ENCODE data around the gene TUSC1.
"Not testable (repeated sequence)": the region's sequence is repeated elsewhere in the genome, so short reads cannot be mapped to it uniquely, and the experiment has no call there.

Gene TUSC1

DNA sequence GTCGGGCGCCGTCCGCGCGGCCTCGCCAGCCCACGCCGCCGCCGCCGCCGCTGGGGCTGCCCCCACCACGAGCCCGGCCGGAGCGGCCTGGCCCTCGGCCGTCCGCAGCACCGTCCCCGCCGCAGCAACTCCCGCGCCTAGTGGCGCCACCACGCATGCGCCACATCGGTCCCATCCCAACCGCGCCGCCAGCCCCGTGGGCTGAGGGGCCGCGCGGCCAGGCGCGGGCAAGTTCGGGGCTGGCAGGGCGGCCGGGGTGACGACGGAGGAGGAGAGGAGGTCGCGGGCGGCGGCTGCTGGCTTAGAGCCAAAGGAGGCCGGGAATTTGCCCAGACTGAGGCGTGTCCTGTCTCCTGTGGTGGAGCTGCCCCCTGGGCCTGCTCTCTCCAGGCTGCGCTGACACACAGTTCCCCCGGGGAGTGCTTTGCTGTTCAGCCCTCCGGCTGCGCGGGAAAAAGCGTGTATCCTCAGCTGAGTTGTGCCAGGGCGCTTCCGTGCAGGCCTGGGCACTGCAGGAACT lies at the start of gene TUSC1:
Gene TUSC1, minus strand, starts transcription at position 298 of the 520 bp plus-strand sequence. Its CDS starts 132 bp downstream, at position 166.
- peak; percentile 89 for DNase-seq

DNA sequence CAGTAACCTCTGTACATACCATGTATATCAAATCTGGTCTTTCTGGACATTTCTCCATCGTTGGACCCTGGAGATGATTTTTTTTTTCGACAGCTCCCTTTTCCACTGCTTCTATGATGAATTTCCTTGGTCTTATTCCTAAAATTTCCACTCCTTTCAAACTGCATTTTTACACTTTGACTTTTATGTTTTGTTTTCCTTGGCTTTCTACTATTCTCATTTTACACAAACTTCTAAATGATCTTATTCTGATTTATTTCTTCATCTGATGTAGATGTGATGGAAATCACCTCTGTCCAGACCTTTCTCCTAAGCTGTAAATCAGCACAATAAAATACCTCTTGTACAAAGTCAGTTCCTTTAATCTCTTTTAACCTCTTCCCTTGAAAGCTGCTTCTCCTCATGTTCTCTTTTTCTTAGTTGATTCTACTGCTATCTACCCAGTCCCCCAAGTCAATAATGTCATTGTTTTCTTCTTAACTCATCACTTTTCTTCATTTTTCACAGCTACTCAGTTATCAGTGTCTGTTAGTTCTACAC lies 48.7 kb upstream of the TUSC1 start:
- no peak for DNase-seq

DNA sequence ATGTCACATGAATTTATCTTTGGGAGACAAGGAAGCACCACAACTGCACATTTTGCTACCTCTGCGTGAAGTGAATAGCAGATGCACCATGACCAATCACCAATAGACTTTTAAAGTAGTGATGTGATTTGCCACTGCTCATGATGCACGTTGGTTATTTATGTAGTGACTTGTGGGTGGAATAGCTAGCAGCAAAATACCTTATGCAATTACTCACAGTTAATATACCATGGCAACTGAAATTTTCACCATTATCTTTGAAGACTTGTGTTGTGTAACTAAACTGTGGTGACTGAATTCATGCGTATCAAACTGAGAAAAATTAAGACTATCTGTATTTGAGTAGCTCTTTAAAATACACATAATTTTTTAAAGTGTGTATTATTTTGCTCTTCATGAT lies 46.2 kb upstream of the TUSC1 start:
- DNase-seq, result no peak

DNA sequence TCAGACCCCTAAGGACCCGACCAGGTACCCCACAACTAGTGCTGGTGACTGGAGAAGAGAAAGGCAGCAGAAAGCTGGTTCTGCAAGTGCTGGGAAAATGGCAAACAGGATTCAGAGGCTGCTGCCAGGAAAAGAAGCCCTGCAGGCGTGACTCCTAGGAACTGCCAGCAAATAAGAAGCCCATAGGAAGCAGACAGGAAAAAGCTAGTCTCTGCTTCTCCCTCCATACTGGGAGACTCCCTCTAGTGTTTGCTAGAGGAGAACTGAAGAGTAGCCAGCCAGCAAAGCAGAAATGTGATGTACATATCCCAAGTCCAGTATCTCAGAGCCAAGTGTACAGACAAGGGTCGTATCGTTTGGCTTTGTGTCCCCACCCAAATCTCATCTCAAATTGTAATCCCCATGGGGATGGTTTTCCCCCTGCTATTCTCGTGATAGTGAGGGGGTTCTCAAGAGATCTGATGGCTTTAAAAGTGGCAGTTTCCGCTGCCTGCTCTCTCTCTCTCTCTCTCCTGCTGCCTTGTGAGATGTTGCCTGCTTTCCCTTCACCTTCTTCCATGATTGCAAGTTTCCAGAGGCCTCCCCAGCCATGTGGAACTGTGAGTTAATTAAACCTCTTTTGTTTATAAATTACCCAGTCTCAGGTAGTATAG lies 38.1 kb upstream of the TUSC1 start:
- DNase-seq, result peak; percentile 33

DNA sequence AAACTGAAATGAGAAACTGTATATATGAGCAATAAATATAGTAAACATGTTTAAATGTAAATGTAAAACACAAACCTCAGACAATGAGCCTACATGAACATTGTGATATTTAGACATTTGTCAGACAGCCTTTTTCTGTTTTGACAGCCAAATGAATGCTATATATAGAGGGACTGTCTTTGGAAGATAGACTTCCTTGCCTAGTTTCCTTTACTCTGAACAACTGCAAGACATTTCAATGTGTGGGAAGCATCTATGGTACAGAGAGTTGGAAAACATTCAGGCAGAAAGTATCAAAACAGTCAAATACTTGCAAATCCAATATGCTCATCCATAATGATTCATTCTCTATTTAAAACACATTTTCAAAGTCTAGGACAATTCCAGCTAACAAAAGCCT lies 31.7 kb upstream of the TUSC1 start:
- no peak for DNase-seq

DNA sequence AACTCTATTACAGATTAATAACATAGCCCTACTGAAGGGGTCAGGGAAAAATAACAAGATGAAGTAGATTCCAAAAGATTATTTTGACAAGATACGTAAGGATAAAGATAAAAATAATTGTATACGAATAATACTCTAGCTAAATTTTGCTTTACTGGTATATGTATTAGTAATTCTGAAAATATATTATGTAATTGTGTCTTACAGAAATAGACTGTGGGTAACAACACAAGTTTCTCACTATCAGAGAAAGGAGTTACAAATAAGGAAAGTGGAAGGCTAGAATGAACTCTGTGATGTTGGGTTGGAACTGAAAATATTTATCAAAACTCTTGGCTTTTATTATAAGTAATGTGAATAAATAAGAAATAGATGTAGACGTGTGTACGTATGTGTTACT lies 26.6 kb upstream of the TUSC1 start:
- no peak for DNase-seq

DNA sequence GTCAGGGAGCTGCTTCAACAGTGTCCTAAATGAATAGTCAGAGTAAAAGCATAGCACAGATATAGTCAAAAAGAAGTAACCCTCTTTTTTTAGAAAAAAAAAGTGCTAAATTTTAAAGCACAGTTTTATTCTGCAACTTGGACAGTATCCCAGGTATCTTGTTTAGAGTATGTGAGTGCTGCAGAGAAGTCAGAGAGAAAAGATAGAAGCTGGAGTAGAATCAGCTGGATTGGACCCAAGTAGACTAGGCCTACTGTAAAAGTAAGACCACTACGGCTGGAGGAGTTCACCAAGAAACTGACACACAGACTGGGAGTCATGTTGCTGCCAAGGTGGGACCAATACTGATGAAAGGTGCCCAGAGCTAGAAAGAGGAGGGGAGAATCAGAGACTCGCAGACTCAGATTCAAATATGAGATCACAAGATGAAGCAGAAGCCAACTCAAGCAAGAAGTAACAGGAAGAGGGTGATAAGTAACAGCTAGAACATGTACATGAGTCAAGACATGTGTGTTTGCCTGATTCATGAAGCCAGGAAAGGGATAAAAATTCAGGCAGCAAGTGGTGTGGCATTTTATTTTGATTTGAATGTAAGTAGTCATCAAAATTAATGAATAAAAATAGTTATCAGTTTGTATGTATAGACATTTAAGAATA lies 25.6 kb upstream of the TUSC1 start:
- no peak for DNase-seq

DNA sequence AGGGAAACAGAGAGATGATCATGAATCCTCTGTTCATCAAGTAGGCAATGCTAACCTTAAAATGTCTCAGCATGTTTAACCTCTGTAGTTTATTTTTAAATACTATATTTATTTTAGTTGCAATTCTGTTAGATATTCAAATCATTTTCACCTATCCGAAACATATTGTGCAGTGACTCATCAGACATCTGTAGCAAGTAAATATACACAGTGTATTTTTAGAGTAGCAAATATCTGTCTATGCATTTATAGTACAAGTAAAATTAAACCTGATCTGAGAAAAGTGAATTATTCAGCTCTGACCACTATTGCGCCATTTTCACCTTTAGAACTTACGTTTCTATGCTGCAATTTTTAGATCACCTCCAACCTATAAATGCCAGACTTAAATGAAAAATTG lies 24.3 kb upstream of the TUSC1 start:
- no peak for DNase-seq

DNA sequence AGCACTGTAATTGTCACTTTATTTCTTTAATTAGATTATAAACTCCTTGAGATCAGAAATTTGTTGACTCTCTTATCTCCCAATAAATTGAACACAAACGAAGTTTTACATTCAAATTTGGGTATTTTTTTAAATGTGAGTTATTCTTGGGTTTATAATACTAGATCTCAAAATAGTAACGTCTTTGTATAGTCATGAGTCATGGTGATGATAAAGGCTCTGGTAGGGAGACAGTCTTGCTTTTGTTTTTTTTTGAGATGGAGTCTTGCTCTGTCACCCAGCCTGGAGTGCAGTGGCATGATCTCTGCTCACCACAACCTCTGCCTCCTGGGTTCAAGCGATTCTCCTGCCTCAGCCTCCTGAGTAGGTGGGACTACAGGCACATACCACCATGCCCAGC lies 22.7 kb upstream of the TUSC1 start:
- DNase-seq, result not testable (repeated sequence)

DNA sequence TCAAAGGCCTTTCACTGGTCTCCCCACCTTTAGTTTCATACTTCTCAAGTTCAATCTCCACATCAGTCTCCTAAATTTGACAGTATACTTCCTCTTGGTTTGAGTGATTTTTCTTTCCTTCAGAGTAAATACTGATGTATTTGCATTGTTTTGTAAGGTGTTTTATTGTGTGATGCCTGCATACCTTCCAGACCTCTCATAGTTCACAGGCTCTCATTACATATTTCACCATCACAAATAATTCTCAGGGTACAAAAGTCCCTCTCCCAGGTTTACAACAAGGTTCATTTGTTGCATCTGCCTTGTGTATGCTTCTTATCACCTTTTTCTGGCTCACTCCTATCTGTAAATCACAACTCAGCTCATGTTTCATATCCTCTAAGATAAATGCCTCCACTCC lies 22.2 kb upstream of the TUSC1 start:
- DNase-seq, result no peak

DNA sequence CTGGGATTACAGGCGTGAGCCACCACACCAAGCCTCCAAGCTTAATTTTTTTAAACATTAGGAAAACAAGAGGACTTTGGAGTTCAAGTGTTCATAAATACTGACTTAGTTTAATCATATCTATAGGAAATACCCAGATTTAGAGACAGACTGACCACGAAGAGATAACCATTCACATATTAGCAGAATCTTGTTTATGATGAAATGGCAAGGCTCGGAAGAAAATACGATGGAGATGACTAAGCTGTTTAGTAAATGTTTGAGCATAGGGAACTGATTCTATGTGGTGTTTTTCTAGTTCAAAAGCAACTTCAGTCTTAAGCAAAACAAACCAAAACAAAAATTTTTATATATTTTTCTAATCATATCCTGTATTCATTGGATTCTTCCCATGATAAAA lies 13.5 kb upstream of the TUSC1 start:
- DNase-seq, result no peak

DNA sequence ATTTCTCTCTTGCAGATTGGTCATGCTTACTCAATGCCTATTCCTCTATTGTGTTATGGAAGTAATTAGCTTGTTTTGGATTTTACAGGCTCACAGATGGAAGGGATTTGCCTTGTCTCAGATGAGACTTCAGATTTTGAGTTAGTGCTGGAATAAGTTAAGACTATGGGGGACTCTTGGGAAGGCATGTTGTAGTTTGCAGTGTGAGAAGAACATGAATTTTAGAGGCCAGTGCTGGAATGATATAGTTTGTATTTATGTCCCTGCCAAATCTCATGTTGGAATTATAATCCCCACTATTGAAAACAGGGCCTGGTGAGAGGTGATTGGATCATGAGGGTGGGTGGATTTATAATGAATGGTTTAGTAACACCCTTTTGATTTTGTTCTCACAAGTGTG lies 6.1 kb upstream of the TUSC1 start:
- DNase-seq, result no peak

DNA sequence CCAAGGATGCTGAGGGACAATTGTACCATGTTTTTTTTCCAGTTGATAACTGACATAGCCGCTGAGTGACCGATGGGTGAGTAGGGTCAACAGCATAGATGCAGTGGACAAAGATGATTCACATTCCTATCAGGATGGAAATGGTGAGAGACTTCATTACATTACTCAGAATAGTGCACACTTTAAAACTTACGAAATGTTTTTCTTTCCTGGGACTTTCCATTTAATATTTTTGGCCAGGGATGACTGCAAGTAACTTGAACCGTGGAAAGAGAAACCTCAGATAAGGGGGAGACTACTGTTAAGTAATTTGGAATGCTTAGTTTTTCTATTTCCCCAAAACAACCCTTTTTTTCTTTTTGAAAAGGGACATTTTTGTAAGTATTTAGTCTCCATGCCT lies 3.0 kb upstream of the TUSC1 start:
- DNase-seq, result no peak

DNA sequence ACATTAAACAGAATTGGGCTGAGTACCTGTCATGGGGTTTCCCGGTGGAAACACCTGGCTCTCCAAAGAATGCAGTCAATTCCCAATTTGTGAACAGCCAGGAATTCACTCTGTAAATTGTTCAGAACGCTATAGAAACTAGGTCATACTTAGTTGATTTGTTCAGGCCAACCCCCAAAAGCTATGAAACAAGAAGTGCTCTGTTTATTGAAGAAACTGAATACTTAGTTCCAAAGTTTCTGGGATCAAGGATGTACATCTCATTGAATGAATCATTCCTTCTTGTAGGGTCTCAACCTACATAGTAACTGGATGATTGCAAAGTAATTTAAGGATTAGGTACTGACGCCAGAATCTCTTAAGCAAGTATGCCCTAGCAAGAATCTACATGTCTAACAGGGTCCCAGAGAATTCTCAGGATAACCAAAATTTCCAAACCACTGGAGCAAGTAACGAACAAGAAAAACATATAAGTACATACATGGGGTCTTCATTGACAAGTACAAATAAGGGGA lies 659 bp upstream of the TUSC1 start:
- no peak for DNase-seq

DNA sequence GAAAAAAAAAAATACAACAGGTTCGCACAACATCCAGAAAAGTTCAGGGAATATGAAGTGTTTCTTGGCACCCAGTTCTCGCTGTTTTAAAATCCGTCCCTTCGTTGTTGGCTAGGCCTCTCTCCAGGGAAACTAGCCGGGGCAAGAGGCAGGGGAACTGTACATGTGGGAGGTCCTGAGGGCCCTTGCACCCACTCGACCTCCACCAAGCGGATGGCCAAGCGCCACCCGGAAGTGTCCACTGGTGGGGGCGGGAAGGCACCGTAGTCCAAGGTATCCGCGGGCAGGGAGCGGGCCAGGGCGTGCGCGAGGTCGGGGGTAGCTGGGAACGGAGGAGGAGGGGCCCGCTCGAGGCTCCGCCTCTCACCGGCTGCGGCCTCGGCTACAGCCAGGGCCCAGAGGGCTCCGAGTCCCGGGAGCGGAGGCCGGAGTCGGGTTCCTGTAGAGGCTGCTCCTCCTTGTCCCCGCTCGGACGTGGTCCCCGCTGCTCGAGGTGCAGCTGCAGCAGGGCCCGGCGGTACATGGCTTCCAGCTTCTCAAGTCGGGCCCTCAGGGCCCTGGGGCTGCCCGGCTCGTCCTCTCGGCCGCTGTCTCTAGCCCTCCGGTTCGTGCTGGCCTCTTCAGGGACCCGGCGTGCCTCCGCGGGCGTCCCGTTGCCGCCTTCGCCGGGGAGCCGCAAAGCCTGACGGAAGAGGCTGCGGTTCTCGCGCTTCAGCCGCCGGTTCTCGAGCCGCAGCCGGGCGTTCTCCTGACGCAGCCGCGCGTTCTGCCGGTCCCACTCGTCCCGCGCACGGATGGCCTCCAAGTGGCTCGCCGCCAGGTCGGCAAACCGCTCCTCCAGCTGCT lies 720 bp downstream of the TUSC1 start:
- DNase-seq, result peak; percentile 89

DNA sequence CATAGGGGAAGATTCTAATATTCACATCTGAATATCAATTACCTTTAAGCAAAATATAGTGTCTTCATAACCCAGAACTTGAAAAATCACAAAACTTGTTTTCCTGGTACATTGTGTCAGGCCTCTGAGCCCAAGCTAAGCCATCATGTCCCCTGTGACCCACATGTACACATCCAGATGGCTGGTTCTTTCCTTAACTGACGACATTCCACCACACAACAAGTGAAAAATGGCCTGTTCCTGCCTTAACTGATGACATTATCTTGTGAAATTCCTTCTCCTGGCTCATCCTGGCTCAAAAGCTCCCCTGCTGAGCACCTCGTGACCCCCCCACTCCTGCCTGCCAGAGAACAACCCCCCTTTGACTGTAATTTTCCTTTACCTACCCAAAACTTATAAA lies 2.4 kb downstream of the TUSC1 start:
- not testable (repeated sequence) for DNase-seq

DNA sequence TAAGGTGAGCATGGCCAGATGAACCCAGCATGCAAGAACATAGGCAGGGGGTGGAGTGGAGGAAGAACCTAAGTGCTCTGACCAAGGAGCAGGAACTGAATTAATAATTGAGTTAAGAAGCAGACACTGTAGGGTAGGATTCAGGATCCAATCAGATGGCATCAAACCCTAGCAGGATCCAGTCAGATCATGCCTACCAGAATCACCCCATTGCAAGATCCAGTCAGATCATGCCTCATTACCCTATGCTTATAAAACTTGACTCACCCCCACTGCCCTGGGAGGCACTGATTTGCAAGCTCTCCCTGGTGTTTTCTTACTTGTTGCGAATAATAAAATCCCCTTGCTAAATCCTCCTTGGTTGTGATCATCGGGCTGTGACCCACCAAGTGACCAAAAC lies 19.7 kb downstream of the TUSC1 start:
- no peak for DNase-seq

DNA sequence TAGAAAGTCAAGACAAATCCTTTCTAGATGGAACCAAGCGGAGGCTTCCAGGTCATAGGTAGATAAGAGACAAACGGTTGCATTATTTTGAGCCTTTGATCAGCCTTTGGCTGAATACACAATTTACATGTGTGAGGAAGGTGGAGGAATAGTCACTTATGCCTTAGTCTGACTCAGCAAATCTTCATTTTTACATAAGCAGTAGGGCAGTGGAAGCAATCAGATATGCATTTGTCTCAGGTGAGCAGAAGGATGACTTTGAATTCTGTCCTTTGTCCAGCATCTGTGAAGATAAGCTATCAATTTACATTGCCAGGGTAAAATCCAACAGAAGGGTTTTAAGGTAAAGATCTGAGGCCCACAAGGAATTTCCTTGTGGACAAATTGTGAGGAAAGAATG lies 23.8 kb downstream of the TUSC1 start:
- no peak for DNase-seq

DNA sequence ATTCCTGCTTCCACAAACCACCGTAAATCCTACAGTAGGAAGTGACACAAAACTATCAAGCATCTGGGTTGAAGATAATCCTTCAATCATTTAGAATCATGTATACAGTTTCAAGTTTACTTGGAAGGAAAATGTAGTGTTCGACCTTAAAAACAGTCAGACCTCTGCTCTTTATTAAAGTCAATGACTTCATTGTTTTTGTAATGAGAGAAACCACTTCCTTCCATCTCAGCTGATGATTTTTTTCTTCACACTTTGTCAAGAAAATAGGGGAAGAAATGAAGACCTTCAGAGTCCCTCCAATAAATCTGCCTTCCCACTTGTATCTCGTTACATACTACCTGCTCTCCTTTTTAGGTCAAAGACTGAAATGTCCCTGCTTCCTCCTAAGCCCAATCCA lies 30.1 kb downstream of the TUSC1 start:
- DNase-seq, result no peak

DNA sequence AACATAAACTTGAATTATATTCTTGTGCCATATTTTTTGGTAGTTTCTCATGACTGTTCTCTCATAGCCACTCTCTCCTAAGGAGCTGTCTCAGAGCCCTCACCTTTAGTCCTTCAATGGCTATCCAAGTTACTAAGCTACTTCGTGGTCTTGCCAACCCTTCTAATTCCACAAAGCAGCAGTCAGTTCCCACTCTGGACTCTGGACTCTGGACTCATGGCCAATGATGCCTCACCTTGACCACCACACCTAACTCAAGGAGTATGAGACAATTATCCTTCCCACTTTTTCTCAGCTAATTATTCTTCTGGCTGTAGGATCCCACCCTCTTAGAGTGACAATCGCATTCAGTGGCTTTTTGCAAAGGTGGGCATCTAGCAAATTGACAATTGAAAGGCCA lies 42.2 kb downstream of the TUSC1 start:
- DNase-seq, result no peak

DNA sequence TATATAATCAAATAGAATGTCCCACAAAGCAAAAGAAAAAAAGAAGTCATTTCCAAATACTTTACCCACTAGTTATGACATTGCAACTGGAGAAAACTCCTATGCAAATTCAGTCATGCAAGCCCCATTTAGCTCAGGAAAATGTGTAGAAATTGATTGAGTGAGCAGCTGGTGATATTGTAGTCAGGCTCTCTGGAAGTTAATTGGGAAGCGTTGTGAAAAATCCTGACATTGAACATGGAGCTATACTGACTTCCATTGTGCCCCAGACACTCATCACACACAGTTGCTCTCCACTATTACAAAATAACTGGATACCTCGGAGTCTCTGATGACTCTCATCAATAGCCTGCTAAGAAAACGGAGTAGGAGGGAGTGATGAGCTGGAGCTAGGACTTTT lies 49.0 kb downstream of the TUSC1 start:
- DNase-seq, result no peak

All from left hindlimb (tissue), 1 donor.